Stimulated activated CD8-positive, alpha-beta memory T cell treated with anti-CD3 and anti-CD28 coated beads, Interleukin-7, amount 100 ng/mL, for 48 hours (primary cell): ENCODE results near the gene SERP2.
"Not testable (repeated sequence)": the region's sequence is repeated elsewhere in the genome, so short reads cannot be mapped to it uniquely, and the experiment has no call there.

Experiments
- DNase-seq, 2 donors: peaks; one replicate each; pipeline ENCODE4 v3.0.0-alpha.2; 2020; ENCODE audit warnings: low read depth in 1 of 2; ENCODE audit errors: extremely low read depth in 1 of 2

Gene SERP2

GRCh38 chr13:44373601-44374347 lies at the start of gene SERP2:
TSS of gene SERP2 (plus strand) at chr13:44373824. CDS start at chr13:44374026, 202 bp downstream.
- DNase-seq, result no peak

GRCh38 chr13:44326961-44327360 lies 46.7 kb upstream of the SERP2 start:
- DNase-seq, result no peak

GRCh38 chr13:44329041-44329440 lies 44.6 kb upstream of the SERP2 start:
- DNase-seq, result not testable (repeated sequence)

- DNase-seq, result no peak
These were observed 43.6 kb upstream of the SERP2 start for GRCh38 chr13:44329909-44330545.

DNA sequence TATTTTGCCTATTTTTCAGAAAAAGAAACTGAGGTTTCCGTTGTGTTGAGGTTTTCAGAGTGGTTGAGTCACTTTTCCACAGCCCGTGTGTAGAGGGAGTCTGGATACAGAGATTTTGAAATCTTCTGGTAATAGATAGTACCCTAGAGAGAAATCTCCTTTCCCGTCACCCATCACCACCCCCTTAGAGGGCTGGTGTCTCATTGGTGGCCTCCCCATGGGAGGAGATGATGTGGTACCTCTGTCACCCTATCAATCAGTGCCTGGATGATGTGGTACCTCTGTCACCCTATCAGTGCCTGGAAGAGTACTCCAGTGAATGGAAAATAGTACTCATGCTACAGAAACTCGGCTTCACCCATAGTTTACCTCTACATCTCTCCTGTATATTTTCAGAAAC lies 42.2 kb upstream of the SERP2 start:
- peak in 1 of 2 donors; percentile 10 for DNase-seq

- no peak for DNase-seq
These were observed 41.4 kb upstream of the SERP2 start for GRCh38 chr13:44331912-44332851.

GRCh38 chr13:44333950-44334655 lies 39.5 kb upstream of the SERP2 start:
- DNase-seq, result no peak

DNA sequence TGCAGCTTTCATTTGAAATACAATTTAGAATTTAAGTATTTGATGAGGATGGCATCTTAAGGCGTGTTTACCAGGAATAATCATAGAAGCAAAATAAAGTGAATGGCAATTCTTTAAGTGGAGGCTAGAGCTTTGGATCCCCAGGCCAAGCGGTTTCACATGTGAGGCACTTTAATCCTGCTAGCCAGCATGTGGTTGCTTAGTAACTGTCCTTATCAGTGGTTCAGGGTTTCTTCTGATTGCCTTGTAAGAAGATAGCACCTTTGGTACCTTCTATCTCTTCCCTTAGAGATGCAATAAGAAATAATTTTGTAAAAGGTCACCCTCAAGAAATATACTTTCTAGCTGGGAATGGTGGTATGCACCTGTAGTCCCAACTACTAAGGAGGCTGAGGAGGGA lies 38.9 kb upstream of the SERP2 start:
- DNase-seq, result no peak

DNA sequence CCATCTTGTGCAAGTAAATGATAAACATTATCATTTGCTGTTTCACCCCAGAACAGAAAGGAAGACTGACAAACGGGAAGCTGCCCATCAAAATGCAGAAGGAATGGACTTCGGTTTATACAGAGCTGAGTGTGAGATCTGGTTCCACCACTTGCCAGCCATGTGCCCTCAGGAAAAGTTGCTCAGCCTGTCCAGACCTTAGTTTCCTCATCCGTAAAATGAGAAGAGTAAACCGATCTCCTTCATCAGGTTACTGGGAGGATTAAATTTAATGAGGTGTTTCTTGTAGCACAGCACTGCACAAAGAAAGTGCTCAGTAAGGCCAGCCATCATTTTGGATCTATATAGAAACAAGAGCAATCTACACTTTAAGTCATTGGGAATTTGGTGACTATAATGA lies 36.7 kb upstream of the SERP2 start:
- no peak for DNase-seq

- no peak for DNase-seq
These were observed 36.0 kb upstream of the SERP2 start for GRCh38 chr13:44337581-44337980.

DNA sequence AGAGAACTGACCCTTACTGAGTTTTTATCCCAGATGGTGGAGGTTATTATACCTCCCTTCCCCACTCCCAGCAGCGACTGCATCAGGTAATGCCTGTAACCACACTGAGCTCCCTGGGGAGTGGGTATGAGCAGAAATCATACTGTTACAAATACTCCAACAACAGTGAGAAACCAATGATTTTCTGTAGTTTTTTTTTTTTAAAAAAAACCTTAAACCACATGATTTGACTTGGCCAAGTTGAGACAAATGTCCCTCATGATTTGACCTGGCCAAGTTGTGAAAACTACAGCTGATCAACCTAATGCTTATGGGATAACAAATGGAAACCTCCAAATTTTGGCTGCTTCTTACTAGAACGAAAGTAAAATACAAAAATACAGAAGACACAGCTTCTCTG lies 33.1 kb upstream of the SERP2 start:
- DNase-seq, result no peak

- DNase-seq, result no peak
These were observed 30.9 kb upstream of the SERP2 start for GRCh38 chr13:44342741-44343140.

DNA sequence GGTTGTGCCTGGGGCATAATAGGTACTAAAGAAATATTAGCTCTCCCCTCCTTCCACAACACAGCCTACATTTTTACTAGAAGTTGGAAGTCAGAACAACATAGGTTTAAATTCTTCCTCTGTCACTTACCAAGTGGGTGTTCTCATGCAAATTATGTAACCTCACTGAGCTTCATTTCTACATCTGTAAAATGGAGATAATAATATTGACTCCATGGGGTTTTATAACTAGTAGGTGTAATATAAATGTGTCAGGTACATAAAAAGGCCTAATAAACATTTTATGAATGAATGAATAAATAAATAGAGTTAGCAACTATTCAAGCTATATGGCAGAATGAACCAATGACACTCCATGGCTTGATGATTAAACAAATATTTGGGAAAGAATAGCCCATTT lies 27.1 kb upstream of the SERP2 start:
- DNase-seq, result no peak

DNA sequence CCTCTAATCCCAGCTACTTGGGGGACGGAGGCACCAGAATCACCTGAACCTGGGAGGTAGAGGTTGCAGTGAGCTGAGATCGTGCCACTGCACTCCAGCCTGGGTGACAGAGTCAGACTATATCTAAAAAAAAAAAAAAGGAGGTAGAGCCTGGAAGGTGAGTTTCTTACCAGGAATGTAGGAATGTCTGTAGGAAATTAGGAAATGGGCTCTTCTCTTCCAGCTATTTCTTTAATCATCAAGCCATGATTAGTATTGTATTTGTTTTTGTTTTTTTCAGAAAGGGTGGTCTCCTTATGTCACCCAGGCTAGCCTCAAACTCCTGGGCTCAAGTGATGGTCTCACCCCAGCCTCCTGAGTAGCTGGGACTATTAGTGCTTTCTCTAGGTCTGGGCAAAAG lies 26.3 kb upstream of the SERP2 start:
- DNase-seq, result no peak

- DNase-seq, result no peak
These were observed 25.7 kb upstream of the SERP2 start for GRCh38 chr13:44347949-44348348.

GRCh38 chr13:44350775-44351504 lies 22.7 kb upstream of the SERP2 start:
- DNase-seq, result no peak

- no peak for DNase-seq
These were observed 22.1 kb upstream of the SERP2 start for GRCh38 chr13:44351505-44351854.

DNA sequence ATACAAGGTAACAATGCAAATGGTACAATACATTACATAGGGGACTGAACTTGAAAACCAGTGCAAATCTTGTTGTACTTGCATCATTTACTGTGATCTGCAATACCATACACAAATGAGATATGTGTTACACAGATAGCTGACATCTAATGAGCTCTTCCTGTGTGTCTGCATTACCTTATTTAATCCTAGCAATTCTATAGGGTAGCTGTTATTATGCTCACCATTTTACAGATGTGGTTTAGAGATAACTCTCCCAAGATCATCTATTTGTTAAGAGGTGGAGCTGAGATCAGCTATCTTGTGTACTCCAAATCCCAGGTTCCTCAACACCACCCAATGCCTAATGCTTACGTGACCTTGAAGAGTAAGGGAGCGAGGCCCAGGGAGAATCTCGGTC lies 21.4 kb upstream of the SERP2 start:
- DNase-seq, result no peak

- DNase-seq, result no peak
These were observed 21.0 kb upstream of the SERP2 start for GRCh38 chr13:44352671-44353070.

GRCh38 chr13:44354331-44354730 lies 19.3 kb upstream of the SERP2 start:
- DNase-seq, result no peak
